Neural cell (in vitro differentiated cells): ENCODE data around the gene TMEM134. TPM values are rescaled to one million over a fixed set of nuclear protein-coding genes. Genes with fewer than 3 reads are reported as not detected.

ENCODE experiments used
- H2AFZ ChIP-seq: fragments of 200-600, 300-800 bp; sonication (generic), shearing (Covaris generic); 2 replicates; pipeline ENCODE4 v1.6.0; 2014; ENCODE audit warnings: low read depth, mild to moderate bottlenecking, antibody characterized with exemption, low read length, moderate library complexity
- H3F3A ChIP-seq: fragments of 200-600 bp; shearing (Covaris generic); 2 replicates; pipeline ENCODE4 v1.6.1; 2016; ENCODE audit warnings: mild to moderate bottlenecking, moderate library complexity, mixed read lengths, antibody characterized with exemption, low read length; ENCODE audit not compliant: insufficient read depth, poor library complexity, severe bottlenecking
- H3K27ac ChIP-seq: fragments of 200-600, 300-800 bp; sonication (generic), shearing (Covaris generic); 2 replicates; pipeline ENCODE4 v1.5.1; 2014; ENCODE audit warnings: mild to moderate bottlenecking, low read length, moderate library complexity
- H3K27me3 ChIP-seq: fragments of 300-800, 200-600 bp; sonication (generic), shearing (Covaris generic); 2 replicates; pipeline ENCODE4 v1.6.0; 2014; ENCODE audit warnings: mild to moderate bottlenecking, low read depth, low read length, moderate library complexity; ENCODE audit not compliant: insufficient read depth
- H3K36me3 ChIP-seq: fragments of 300-800, 200-600 bp; sonication (generic), shearing (Covaris generic); 2 replicates; pipeline ENCODE4 v1.5.1; 2014; ENCODE audit warnings: mild to moderate bottlenecking, antibody characterized with exemption, low read length, moderate library complexity; ENCODE audit not compliant: insufficient read depth
- H3K4me2 ChIP-seq: fragments of 300-800, 200-600 bp; sonication (generic), shearing (Covaris generic); 2 replicates; pipeline ENCODE4 v1.6.0; 2014; ENCODE audit warnings: mild to moderate bottlenecking, low read length
- H3K4me3 ChIP-seq: fragments of 300-800, 200-600 bp; sonication (generic), shearing (Covaris generic); 2 replicates; pipeline ENCODE4 v1.5.1; 2014; ENCODE audit warnings: mild to moderate bottlenecking, low read length, moderate library complexity
- H3K79me2 ChIP-seq: fragments of 200-600 bp; shearing (Covaris generic); replicated peaks from 2 replicates; pipeline ENCODE4 v1.6.0; 2014; ENCODE audit warnings: mild to moderate bottlenecking, low read length, moderate library complexity; ENCODE audit not compliant: insufficient read depth
- H3K9ac ChIP-seq: fragments of 300-800, 200-600 bp; sonication (generic), shearing (Covaris generic); 2 replicates; pipeline ENCODE4 v1.6.1; 2016; ENCODE audit warnings: mild to moderate bottlenecking, low read length, mixed read lengths
- H3K9me2 ChIP-seq: fragments of 200-600 bp; shearing (Covaris generic); 2 replicates; pipeline ENCODE4 v1.6.1; 2016; ENCODE audit warnings: mild to moderate bottlenecking, low read length, mixed read lengths; ENCODE audit not compliant: insufficient read depth
- H3K9me3 ChIP-seq: fragments of 200-600, 300-800 bp; sonication (generic), shearing (Covaris generic); 2 replicates; pipeline ENCODE4 v1.6.1; 2016; ENCODE audit warnings: mild to moderate bottlenecking, mixed run types, low read length, moderate library complexity, mixed read lengths
- H4K20me1 ChIP-seq: fragments of 200-600 bp; shearing (Covaris generic); 2 replicates; pipeline ENCODE4 v1.6.1; 2016; ENCODE audit warnings: mild to moderate bottlenecking, mixed run types; ENCODE audit not compliant: insufficient read depth
- CTCF ChIP-seq: fragments of 450-650 bp; IDR thresholded peaks from 2 replicates; pipeline ENCODE4 v1.5.1; 2014; ENCODE audit warnings: antibody characterized with exemption, mild to moderate bottlenecking, moderate library complexity; ENCODE audit not compliant: poor library complexity, severe bottlenecking
- EP300 ChIP-seq: fragments of 450-650 bp; conservative IDR thresholded peaks from 2 replicates; pipeline ENCODE4 v1.6.1; 2014; ENCODE audit warnings: antibody characterized with exemption, mild to moderate bottlenecking, moderate library complexity; ENCODE audit not compliant: poor library complexity, severe bottlenecking
- EZH2 ChIP-seq: fragments of 200-600, 300-800 bp; shearing (Covaris generic), sonication (generic); IDR thresholded peaks from 2 replicates; pipeline ENCODE4 v1.6.1; 2014; ENCODE audit warnings: antibody characterized with exemption, low read length, borderline replicate concordance, mild to moderate bottlenecking; ENCODE audit not compliant: insufficient read depth, poor library complexity, severe bottlenecking
- MXI1 ChIP-seq: fragments of 450-650 bp; conservative IDR thresholded peaks from 2 replicates; pipeline ENCODE4 v1.6.1; 2014; ENCODE audit warnings: antibody characterized with exemption, mild to moderate bottlenecking; ENCODE audit not compliant: poor library complexity, severe bottlenecking
- POLR2AphosphoS5 ChIP-seq: IDR thresholded peaks from 2 replicates; pipeline ENCODE4 v1.6.1; 2012
- RAD21 ChIP-seq: fragments of 450-650 bp; conservative IDR thresholded peaks from 2 replicates; pipeline ENCODE4 v1.6.1; 2014; ENCODE audit warnings: antibody characterized with exemption, mild to moderate bottlenecking, moderate library complexity
- REST ChIP-seq: IDR thresholded peaks from 2 replicates; pipeline ENCODE4 v1.6.1; 2012; ENCODE audit warnings: borderline replicate concordance
- SMC3 ChIP-seq: fragments of 450-650 bp; conservative IDR thresholded peaks from 2 replicates; pipeline ENCODE4 v1.6.1; 2014; ENCODE audit warnings: antibody characterized with exemption, mild to moderate bottlenecking, moderate library complexity; ENCODE audit not compliant: poor library complexity
- TAF1 ChIP-seq: IDR thresholded peaks from 2 replicates; pipeline ENCODE4 v1.6.1; 2012; ENCODE audit warnings: low read depth
- polyA plus RNA-seq: library from polyadenylated mRNA; depleted of rRNA; stranded (reverse); fragments of >200 nt; gene quantifications from 2 replicates; pipeline ENCODE4 v1.2.3, GENCODE V29; 2014

TMEM134 gene
- polyA plus RNA-seq, 1 donor from 2014 or later: 50.3 TPM

- H3K27me3 ChIP-seq: peaks cover 23% of the 10 kb centered on the region
- H3K4me3 ChIP-seq: no peak overlapping the region
- no peaks in the 10 kb centered on the region for H3K36me3 ChIP-seq
- no peaks in the 10 kb centered on the region for H4K20me1 ChIP-seq
- H3K27ac ChIP-seq: no peak overlapping the region
- no peaks in the 10 kb centered on the region for H3K79me2 ChIP-seq
- H2AFZ ChIP-seq: no peak overlapping the region
- H3K9ac ChIP-seq: no peak overlapping the region
- no peaks in the 10 kb centered on the region for H3K9me2 ChIP-seq
- TF ChIP-seq POLR2AphosphoS5 (no peak), EP300 (no peak), RAD21 (no peak), SMC3 (no peak), CTCF (no peak), MXI1 (no peak), TAF1 (no peak), REST (no peak), EZH2 (no peak)
- H3K4me2 ChIP-seq: no peak overlapping the region
- no peaks in the 10 kb centered on the region for H3F3A ChIP-seq
- H3K9me3 ChIP-seq: no peaks in the 10 kb centered on the region
These were observed 56.4 kb downstream of the TMEM134 start for GRCh38 chr11:67412495-67413179.

GRCh38 chr11:67411785-67412152, 57.3 kb downstream of the TMEM134 start:
- no peak overlapping the region for H2AFZ ChIP-seq
- H3K27ac ChIP-seq: no peak overlapping the region
- H3K9ac ChIP-seq: no peak overlapping the region

More at GRCh38 chr11:67411785-67412152, 57.3 kb downstream of the TMEM134 start:
- Histone ChIP-seq H3K79me2 (no peaks in the 10 kb centered on the region), H3K4me3 (no peak overlapping the region), H3K4me2 (no peak overlapping the region), H3K9me2 (no peaks in the 10 kb centered on the region), H4K20me1 (no peaks in the 10 kb centered on the region), H3K27me3 (peaks cover 21% of the 10 kb centered on the region), H3F3A (no peaks in the 10 kb centered on the region), H3K9me3 (no peaks in the 10 kb centered on the region), H3K36me3 (no peaks in the 10 kb centered on the region)
- TF ChIP-seq TAF1 (no peak), EP300 (no peak), CTCF (no peak), POLR2AphosphoS5 (no peak), SMC3 (no peak), RAD21 (no peak), EZH2 (no peak), REST (no peak), MXI1 (no peak)
